DOHH2 (cell line): Measurements from ENCODE around the gene DNAJB6.

Experiments
- EZH2phosphoT487 ChIP-seq: fragments of 200-600 bp; sonication (generic); IDR thresholded peaks from 2 replicates; pipeline ENCODE4 v1.6.1; 2017; ENCODE audit warnings: borderline replicate concordance, mild to moderate bottlenecking, antibody characterized with exemption, low read length, moderate library complexity, mixed read lengths
- TF ChIP-seq, protein P1 (sequence below): fragments of 200-600 bp; sonication (generic); IDR thresholded peaks from one replicate; pipeline ENCODE4 v1.5.1; 2014; ENCODE audit warnings: antibody characterized with exemption, mild to moderate bottlenecking, low read depth, low read length; ENCODE audit not compliant: poor library complexity, severe bottlenecking

DNA sequence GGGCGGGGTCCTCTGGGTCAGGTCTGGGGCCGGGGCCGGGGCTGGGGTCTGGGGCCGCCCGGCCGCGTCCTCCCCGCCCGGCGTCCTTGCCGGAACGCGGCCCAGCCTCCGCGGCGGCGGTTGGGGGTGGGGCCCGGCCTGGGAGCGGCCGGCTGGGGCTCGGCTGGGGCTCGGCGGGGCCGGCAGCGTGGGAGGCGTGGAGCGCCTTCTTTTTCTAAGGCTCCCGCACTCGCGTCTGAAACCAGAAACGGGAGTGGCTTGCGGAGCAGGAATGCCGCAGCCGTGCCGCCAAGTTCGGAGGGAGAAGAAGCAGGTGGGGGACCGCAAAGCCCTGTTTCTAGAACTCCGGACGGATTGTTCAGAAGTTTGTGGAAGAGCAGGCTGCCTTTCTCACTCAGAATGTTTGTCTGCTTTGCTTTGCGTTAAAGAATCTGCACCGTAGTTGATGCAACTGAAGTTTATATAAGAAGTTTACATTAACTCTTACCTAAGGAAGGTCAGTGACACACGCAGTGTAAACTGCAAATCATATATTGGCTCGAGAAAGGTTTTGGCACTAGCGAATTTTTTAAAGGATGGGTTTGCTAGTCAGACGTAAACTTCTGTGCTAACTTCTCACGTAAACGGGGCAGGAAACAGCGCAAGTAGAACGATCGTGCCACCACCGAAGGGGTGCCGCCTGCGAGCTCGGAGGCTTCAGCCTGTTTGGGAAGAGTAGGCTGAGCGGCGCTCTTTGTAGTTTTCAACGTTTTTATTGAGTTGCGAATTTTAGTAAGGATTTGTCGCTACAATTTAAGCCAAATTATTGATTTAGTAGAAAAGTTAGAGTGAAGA is 729 bp downstream of the DNAJB6 start:
- TF ChIP-seq, protein P1, sequence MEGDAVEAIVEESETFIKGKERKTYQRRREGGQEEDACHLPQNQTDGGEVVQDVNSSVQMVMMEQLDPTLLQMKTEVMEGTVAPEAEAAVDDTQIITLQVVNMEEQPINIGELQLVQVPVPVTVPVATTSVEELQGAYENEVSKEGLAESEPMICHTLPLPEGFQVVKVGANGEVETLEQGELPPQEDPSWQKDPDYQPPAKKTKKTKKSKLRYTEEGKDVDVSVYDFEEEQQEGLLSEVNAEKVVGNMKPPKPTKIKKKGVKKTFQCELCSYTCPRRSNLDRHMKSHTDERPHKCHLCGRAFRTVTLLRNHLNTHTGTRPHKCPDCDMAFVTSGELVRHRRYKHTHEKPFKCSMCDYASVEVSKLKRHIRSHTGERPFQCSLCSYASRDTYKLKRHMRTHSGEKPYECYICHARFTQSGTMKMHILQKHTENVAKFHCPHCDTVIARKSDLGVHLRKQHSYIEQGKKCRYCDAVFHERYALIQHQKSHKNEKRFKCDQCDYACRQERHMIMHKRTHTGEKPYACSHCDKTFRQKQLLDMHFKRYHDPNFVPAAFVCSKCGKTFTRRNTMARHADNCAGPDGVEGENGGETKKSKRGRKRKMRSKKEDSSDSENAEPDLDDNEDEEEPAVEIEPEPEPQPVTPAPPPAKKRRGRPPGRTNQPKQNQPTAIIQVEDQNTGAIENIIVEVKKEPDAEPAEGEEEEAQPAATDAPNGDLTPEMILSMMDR: no peak
- no peak for TF ChIP-seq EZH2phosphoT487
